ENCODE results near the gene CPLX4. TPM values are rescaled to one million over a fixed set of nuclear protein-coding genes. Genes with fewer than 3 reads are reported as not detected.

The CPLX4 gene
- total and polyA plus RNA-seq, 2 experiments from 2014 or later, result not detected

- H3K4me3 ChIP-seq, result peak within 1 kb of the TSS; percentile 46; the same call in 1 of the 2 replicates
These were observed 45.3 kb downstream of the CPLX4 start, which contains the start of gene RAX for GRCh38 chr18:59272891-59273758. RAX (minus strand) TSS chr18:59273454; CDS start chr18:59273206, 248 bp downstream.

GRCh38 chr18:59272221-59272888 lies 46.1 kb downstream of the CPLX4 start:
- no peak overlapping the region for H2AFZ ChIP-seq
- WGBS, 2 experiments (ENCODE audit: low coverage in 1 of 2, low lambda C conversion rate in 2 of 2, missing lambda C conversion rate in 2 of 2), result 4 to 5% methylated on average over 48 of the region's 52 CpGs
- no peak overlapping the region for H3K4me2 ChIP-seq (ENCODE audit: unreplicated experiment)

More at GRCh38 chr18:59272891-59273758, 45.3 kb downstream of the CPLX4 start, which contains the start of gene RAX:
- H3K4me2 ChIP-seq (ENCODE audit: unreplicated experiment), result no peak within 1 kb of the TSS
- no peaks in the 10 kb centered on the region for H3K4me1 ChIP-seq (ENCODE audit: insufficient read depth)
- WGBS, 2 experiments (ENCODE audit: low coverage in 1 of 2, low lambda C conversion rate in 2 of 2, missing lambda C conversion rate in 2 of 2), result 3% methylated on average over 62 to 67 of the region's 88 CpGs
- H2AFZ ChIP-seq, result no peak within 1 kb of the TSS
- no peak within 1 kb of the TSS for H3K9ac ChIP-seq
- no peaks in the 10 kb centered on the region for H3K36me3 ChIP-seq (ENCODE audit: low read depth)
- no peaks in the 10 kb centered on the region for H3K79me2 ChIP-seq (ENCODE audit: insufficient read depth)
- no peaks in the 10 kb centered on the region for H4K20me1 ChIP-seq (ENCODE audit: insufficient read depth)
- in situ Hi-C loops (cut with MboI), result no loop called here
- TF ChIP-seq EZH2phosphoT487 (IDR thresholded peaks at IDR 0.05; ENCODE audit: insufficient read depth, low read depth) (no peak), EZH2 (IDR thresholded peaks at IDR 0.05; ENCODE audit: insufficient read depth, poor library complexity, severe bottlenecking) (peak; percentile 85)
- no peaks in the 10 kb centered on the region for H3K9me2 ChIP-seq (ENCODE audit: insufficient read depth)
- peak; percentile 35 for DNase-seq
- no peaks in the 10 kb centered on the region for H3F3A ChIP-seq (ENCODE audit: insufficient read depth)
- H3K27me3 ChIP-seq (replicated peaks; ENCODE audit: insufficient read depth), result peaks cover 92% of the 10 kb centered on the region
- H3K27ac ChIP-seq, result no peak within 1 kb of the TSS
- no peaks in the 10 kb centered on the region for H3K9me3 ChIP-seq (ENCODE audit: low read depth)

DNA sequence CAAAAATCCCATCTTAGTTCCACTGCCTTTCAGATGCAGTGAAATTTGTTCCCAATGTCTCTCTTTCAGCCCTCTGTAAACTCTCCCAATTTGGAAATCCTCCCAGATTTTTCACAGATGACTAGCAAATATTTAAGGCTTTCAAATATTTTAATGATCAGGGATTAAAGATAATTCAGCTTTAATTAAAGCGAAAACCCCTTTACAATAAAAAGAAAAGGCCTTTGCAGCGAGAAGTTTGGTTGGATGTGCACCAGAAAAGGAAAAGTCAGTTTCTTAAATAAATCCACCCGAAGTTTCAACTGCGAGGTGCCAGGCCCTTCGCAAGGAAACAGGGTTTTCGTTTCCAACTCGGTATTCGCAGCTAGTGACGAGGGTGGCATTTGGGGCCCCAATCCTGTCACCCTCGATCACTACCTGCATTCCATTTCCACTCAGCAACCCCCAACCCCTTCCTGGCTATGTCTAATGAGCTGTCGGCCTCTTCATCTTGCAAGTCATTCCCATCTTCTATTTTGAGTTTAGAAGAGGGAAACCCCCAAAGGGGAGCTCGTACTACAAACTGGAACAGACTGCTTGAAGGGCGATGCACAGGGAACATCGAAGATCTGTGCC lies 46.7 kb downstream of the CPLX4 start:
- TF ChIP-seq EZH2phosphoT487 (IDR thresholded peaks at IDR 0.05; ENCODE audit: insufficient read depth, low read depth) (peak; percentile 72; the same call in 1 of the 2 replicates), EZH2 (IDR thresholded peaks at IDR 0.05; ENCODE audit: insufficient read depth, poor library complexity, severe bottlenecking) (peak; percentile 51)
- no peaks in the 10 kb centered on the region for H3K9me3 ChIP-seq (ENCODE audit: low read depth)
- no peaks in the 10 kb centered on the region for H3K79me2 ChIP-seq (ENCODE audit: insufficient read depth)
- H3K4me2 ChIP-seq (ENCODE audit: unreplicated experiment), result no peak overlapping the region
- H3F3A ChIP-seq (ENCODE audit: insufficient read depth), result no peaks in the 10 kb centered on the region; the same call in 1 of the 2 replicates
- no peaks in the 10 kb centered on the region for H3K36me3 ChIP-seq (ENCODE audit: low read depth)
- no peak for DNase-seq
- H3K4me1 ChIP-seq (ENCODE audit: insufficient read depth), result no peaks in the 10 kb centered on the region
- H3K9ac ChIP-seq, result no peak overlapping the region
- no peak overlapping the region for H2AFZ ChIP-seq
- H3K4me3 ChIP-seq, result no peak overlapping the region
- 49 to 54% methylated on average over 14 of the region's 14 CpGs for WGBS, 2 experiments (ENCODE audit: low coverage in 1 of 2, low lambda C conversion rate in 2 of 2, missing lambda C conversion rate in 2 of 2)
- H3K27ac ChIP-seq, result no peak overlapping the region
- H3K27me3 ChIP-seq (replicated peaks; ENCODE audit: insufficient read depth), result peaks cover 94% of the 10 kb centered on the region
- no peaks in the 10 kb centered on the region for H4K20me1 ChIP-seq (ENCODE audit: insufficient read depth)
- H3K9me2 ChIP-seq (ENCODE audit: insufficient read depth), result no peaks in the 10 kb centered on the region
- in situ Hi-C loops (cut with MboI), result no loop called here

More at GRCh38 chr18:59272221-59272888, 46.1 kb downstream of the CPLX4 start:
- Histone ChIP-seq H3K27me3 (replicated peaks; ENCODE audit: insufficient read depth) (peaks cover 93% of the 10 kb centered on the region), H3K9ac (no peak overlapping the region), H3K4me3 (peak overlapping the region; percentile 46; the same call in 1 of the 2 replicates), H4K20me1 (ENCODE audit: insufficient read depth) (no peaks in the 10 kb centered on the region), H3K9me2 (ENCODE audit: insufficient read depth) (no peaks in the 10 kb centered on the region), H3K9me3 (ENCODE audit: low read depth) (no peaks in the 10 kb centered on the region), H3K27ac (no peak overlapping the region), H3K4me1 (ENCODE audit: insufficient read depth) (no peaks in the 10 kb centered on the region), H3F3A (ENCODE audit: insufficient read depth) (no peaks in the 10 kb centered on the region), H3K79me2 (ENCODE audit: insufficient read depth) (no peaks in the 10 kb centered on the region), H3K36me3 (ENCODE audit: low read depth) (no peaks in the 10 kb centered on the region)
- no peak; the same call in 1 of the 2 replicates for TF ChIP-seq EZH2phosphoT487 (IDR thresholded peaks at IDR 0.05; ENCODE audit: insufficient read depth, low read depth)
- peak; percentile 15 for TF ChIP-seq EZH2 (IDR thresholded peaks at IDR 0.05; ENCODE audit: insufficient read depth, poor library complexity, severe bottlenecking)
- in situ Hi-C loops (cut with MboI), result no loop called here
- DNase-seq, result peak; percentile 52

GRCh38 chr18:59270689-59271257 lies 47.7 kb downstream of the CPLX4 start:
- H3K27ac ChIP-seq, result no peak overlapping the region
- no peaks in the 10 kb centered on the region for H3K36me3 ChIP-seq (ENCODE audit: low read depth)
- no peak for DNase-seq
- H3K4me3 ChIP-seq, result no peak overlapping the region
- TF ChIP-seq EZH2 (IDR thresholded peaks at IDR 0.05; ENCODE audit: insufficient read depth, poor library complexity, severe bottlenecking) (no peak), EZH2phosphoT487 (IDR thresholded peaks at IDR 0.05; ENCODE audit: insufficient read depth, low read depth) (no peak)
- in situ Hi-C loops (cut with MboI), result no loop called here
- H3K9me3 ChIP-seq (ENCODE audit: low read depth), result no peaks in the 10 kb centered on the region
- no peaks in the 10 kb centered on the region for H4K20me1 ChIP-seq (ENCODE audit: insufficient read depth)
- no peak overlapping the region for H3K4me2 ChIP-seq (ENCODE audit: unreplicated experiment)
- no peaks in the 10 kb centered on the region for H3K4me1 ChIP-seq (ENCODE audit: insufficient read depth)
- H3K27me3 ChIP-seq (replicated peaks; ENCODE audit: insufficient read depth), result peaks cover 96% of the 10 kb centered on the region
- no peaks in the 10 kb centered on the region for H3K79me2 ChIP-seq (ENCODE audit: insufficient read depth)
- no peaks in the 10 kb centered on the region for H3K9me2 ChIP-seq (ENCODE audit: insufficient read depth)
- H2AFZ ChIP-seq, result no peak overlapping the region
- no peak overlapping the region for H3K9ac ChIP-seq
- WGBS, 2 experiments (ENCODE audit: low coverage in 1 of 2, low lambda C conversion rate in 2 of 2, missing lambda C conversion rate in 2 of 2), result 74 to 78% methylated on average over 4 of the region's 4 CpGs
- no peaks in the 10 kb centered on the region; the same call in 1 of the 2 replicates for H3F3A ChIP-seq (ENCODE audit: insufficient read depth)
